GM18499 (cell line): Measurements from ENCODE around the gene SNX6.
"Not testable (repeated sequence)": the region's sequence is repeated elsewhere in the genome, so short reads cannot be mapped to it uniquely, and the experiment has no call there.

ENCODE experiments used
- ATAC-seq: cut with Tn5 transposase; IDR thresholded peaks from one replicate; pipeline ENCODE4 v1.9.1; 2021; ENCODE audit warnings: moderate number of reproducible peaks; ENCODE audit not compliant: insufficient read depth, unreplicated experiment

SNX6 gene

DNA sequence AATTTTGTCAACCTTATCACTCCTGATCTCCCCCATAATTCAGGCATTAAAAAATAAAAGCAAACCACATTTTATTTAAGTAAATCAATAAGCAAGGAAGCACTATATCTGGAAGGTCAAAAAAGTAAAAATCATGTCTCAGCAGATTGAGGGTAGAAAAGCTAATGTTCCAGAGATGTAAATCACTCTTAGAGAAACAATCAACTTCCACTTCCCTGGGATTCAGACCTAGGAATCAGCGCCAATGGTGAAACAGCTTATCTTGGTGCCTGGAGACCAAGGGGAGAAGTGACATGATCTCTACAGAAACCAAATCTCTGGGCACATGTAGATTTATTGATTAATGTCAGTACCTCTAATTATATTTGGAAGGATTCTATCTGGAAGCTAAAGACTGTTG lies 10.9 kb upstream of the SNX6 start:
- ATAC-seq = no peak

- ATAC-seq = not testable (repeated sequence)
Measured at GRCh38 chr14:34634360-34634771, 4.4 kb upstream of the SNX6 start.

DNA sequence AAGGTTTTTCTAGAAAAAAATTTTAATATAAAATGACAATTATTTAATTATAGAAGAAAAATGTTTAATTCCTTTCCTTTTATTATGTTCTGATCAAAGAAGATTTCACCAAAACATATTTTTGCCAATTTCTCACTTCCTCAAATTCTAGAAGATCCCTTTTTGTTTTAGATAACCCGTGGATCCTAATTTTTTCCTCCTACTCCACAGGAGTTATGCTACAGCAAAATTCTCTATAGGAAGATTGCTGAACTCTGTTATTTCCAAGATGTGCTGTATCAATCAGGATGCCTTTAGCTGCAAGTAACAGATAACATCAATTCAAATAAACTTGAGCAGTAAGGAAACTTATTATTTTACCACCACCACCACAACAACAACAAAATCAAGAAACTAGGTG lies 3.8 kb upstream of the SNX6 start:
- ATAC-seq = no peak

GRCh38 chr14:34632411-34632978 lies 2.5 kb upstream of the SNX6 start:
- ATAC-seq = no peak

DNA sequence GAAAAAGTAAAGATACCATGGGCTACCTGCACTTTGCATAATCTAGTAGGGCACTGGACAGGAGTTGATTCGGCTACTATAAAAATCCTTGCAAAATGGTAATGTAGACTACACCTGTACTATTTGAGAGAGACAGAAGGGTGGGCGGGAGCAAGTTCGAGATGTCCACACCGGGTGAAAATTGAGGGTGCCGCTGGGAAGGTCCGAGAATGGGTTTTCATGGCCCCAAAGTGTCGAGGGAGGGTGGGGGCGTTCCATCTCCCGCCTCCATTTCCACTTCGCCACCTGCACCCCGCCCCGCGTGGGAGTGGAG lies 648 bp downstream of the SNX6 start:
- no peak for ATAC-seq

- ATAC-seq = no peak
Measured at GRCh38 chr14:34628681-34629135, 1.2 kb downstream of the SNX6 start.

DNA sequence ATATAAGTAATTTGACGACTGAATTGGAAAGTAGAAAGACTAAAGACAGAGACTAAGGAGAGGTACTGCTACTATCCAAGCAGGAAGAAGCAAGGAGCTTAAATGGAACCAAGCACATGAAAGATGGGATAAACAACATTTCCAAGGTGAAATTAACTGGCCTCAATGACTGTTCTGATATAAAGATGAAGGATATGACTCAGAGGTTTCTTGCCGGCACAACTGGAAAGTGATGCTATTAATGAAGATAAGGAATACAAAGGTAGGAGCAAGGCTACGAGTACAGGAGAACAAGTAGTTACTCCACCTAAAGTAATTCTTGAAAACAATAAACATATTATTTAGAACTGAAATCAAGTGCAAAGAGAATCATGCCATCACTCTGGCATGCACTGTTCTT lies 6.4 kb downstream of the SNX6 start:
- no peak for ATAC-seq

DNA sequence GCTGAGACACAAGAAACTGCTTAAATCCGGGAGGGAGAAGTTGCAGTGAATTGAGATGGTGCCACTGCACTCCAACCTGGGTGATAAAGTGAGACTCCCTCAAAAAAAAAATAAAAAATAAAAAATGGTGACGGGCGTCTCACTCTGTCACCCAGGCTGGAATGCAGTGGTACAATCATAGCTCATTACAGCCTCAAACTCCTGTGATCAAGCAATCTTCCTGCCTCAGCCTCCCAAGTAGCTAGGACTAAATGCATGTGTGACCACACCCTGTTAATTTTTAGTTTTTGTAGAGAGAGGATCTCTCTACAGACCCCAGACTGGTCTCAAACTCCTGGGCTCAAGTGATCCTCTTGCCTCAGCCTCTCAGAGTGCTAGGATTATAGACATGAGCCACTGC lies 9.1 kb downstream of the SNX6 start:
- no peak for ATAC-seq

DNA sequence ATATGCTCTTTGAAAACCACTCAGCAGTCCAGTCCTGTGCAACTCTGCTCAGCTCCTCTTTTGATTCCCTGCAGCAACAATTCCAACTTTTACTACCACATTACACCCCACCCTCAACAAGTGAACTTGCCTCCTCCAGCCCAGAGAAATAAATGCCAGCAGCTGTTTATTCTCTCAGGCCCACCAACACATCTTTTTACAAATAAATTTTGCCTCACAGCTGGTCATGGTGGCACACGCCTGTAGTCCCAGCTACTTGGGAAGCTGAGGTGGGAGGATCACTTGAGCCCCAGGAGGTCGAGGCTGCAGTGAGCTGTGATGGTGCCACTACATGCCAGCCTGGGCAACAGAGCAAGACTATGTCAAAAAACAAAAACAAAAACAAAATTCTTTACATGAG lies 9.8 kb downstream of the SNX6 start:
- no peak for ATAC-seq

GRCh38 chr14:34619471-34619870 lies 10.5 kb downstream of the SNX6 start:
- no peak for ATAC-seq

- no peak for ATAC-seq
Measured at GRCh38 chr14:34616360-34616759, 13.6 kb downstream of the SNX6 start.

DNA sequence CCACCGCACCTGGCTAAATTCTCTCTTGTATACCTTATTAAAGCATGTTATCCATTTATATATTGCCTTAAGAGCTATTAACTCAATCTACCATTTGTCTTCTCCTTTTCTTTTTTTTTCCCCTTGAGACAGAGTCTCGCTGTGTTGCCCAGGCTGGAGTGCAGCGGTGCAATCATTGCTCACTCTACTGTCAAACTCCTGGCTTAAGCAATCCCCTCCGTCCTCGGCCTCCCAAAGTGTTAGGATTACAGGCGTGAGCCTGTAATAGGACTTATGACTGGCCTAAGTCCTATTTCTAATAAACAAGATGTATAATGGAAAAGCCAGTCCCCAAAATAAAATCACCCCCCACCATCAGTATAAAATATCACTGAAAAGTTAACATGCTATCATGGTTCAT lies 14.4 kb downstream of the SNX6 start:
- no peak for ATAC-seq

GRCh38 chr14:34614638-34615037 lies 15.3 kb downstream of the SNX6 start:
- ATAC-seq = no peak

DNA sequence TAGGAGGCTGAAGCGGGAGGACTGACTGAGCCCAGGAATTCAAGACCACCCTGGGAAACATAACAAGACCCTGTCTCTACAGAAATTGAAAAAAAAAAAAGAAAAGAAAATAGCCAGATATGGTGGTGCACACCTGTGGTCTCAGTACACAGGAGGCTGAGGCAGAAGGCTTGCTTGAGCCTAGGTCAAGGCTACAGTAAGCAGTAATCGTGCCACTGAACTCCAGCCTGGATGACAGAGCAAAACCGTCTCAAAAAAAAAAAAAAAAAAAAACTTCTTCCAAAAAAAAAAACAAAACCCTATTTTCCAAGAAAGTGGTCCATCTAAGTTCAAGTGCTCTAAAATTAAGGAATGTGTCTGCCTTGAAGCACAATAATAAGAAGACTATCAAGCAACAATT lies 19.8 kb downstream of the SNX6 start:
- ATAC-seq = no peak

GRCh38 chr14:34605461-34605860 lies 24.5 kb downstream of the SNX6 start:
- no peak for ATAC-seq

DNA sequence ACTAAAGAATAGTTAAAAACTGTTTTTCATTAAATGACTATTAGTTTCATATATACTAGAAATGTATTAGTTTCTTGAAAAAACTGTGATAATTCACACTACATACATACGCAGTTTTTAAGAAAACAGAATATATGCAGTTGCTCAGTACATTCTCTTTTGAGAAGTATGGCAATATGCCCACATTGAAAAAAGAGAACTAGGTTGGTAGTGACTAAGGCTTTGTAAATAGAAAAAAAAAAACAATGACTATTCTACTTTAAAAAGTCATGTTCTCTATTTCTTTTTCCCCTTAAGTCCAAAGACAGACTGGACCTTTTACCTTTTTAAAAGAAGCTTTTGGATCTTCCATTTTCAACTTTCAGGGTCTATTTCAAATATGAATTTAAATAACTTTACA lies 25.0 kb downstream of the SNX6 start:
- ATAC-seq = no peak

- no peak for ATAC-seq
Measured at GRCh38 chr14:34596891-34597290, 33.1 kb downstream of the SNX6 start.

- no peak for ATAC-seq
Measured at GRCh38 chr14:34593740-34594375, 36.1 kb downstream of the SNX6 start.

- ATAC-seq = no peak
Measured at GRCh38 chr14:34592623-34593022, 37.3 kb downstream of the SNX6 start.

DNA sequence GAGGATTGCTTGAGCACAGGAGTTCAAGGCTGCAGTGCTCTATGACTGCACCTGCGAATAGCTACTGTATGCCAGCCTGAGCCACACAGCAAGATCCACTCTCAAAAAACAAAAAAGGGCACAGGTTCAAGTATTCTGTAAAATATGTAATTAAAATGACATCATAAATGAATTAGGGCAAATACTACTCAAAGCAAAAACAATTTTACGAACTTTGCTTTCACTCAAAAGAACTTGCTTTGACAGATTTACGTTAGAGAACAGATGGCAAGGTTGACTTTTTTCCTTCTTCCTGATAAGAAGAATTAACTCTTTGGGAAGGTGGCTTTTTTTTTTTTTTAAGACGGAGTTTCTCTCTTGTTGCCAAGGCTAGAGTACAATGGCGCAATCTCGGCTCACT lies 46.4 kb downstream of the SNX6 start:
- no peak for ATAC-seq

DNA sequence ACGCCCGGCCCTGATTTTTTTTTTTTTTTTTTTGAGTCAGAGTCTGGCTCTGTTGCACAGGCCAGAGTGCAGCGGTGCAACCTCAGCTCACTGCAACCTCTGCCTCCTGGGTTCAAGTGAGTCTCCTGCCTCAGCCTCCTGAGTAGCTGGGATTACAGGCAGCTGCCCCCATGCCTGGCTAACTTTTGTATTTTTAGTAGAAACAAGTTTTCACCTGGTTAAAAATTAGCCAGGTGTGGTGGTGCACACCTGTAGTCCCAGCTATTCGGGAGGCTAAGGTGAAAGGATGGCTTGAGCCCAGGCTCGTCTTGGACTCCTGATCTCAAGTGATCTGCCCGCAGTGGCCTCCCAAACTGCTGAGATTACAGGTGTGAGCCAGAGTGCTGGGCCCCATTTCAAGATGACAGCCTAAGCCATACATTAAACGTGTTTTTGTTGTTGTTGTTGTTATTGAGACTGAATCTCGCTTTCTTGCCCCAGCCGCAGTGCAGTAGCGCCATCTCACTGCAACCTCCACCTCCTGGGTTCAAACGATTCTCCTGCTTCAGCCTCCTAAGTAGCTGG lies 47.7 kb downstream of the SNX6 start:
- no peak for ATAC-seq

DNA sequence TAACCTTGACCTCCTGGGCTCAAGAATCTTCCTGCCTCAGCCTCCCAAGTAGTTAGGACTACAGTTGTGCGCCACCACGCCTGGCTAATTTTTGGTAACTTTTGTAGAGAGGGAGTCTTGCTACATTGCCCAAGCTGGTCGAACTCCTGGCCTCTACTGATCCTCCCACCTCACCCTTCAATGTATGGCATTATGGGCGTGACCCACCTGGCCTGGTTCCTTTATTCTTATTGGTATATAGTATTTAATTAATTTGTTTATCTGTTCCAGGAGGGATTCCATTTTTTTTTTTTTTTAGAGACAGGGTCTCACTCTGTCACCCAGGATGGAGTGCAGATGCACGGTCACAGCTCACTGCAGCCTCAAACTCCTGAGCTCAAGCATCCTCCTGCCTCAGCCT lies 49.6 kb downstream of the SNX6 start:
- no peak for ATAC-seq
